Measurements from ENCODE around the gene DAB2IP.
A peak's percentile ranks its signal among the peaks of the same experiment; 100 is the strongest.

DAB2IP gene

GRCh38 chr9:121708768-121709488, 57.5 kb downstream of the DAB2IP start:
- H3K36me3 Mint-ChIP-seq (ENCODE audit: low read depth), result no peaks in the 10 kb centered on the region
- no peaks in the 10 kb centered on the region for H3K9me3 Mint-ChIP-seq
- intact Hi-C loops (cut with micrococcal nuclease), result no loop called here
- no peak overlapping the region for H3K27ac Mint-ChIP-seq
- no peak overlapping the region for H3K4me3 Mint-ChIP-seq
- peaks cover 47% of the 10 kb centered on the region for H3K27me3 Mint-ChIP-seq
- peaks cover 37% of the 10 kb centered on the region for H3K4me1 Mint-ChIP-seq (ENCODE audit: low read depth)

- Mint-ChIP-seq H3K4me3 (no peak overlapping the region), H3K27ac (peak overlapping the region; percentile 42), H3K36me3 (ENCODE audit: low read depth) (no peaks in the 10 kb centered on the region), H3K9me3 (no peaks in the 10 kb centered on the region), H3K27me3 (peaks cover 40% of the 10 kb centered on the region), H3K4me1 (ENCODE audit: low read depth) (peaks cover 37% of the 10 kb centered on the region)
- intact Hi-C loops (cut with micrococcal nuclease), result no loop called here
Observed at GRCh38 chr9:121709798-121710197, 58.4 kb downstream of the DAB2IP start.

- Mint-ChIP-seq H3K9me3 (no peaks in the 10 kb centered on the region), H3K36me3 (ENCODE audit: low read depth) (no peaks in the 10 kb centered on the region), H3K4me3 (no peak overlapping the region), H3K4me1 (ENCODE audit: low read depth) (peaks cover 37% of the 10 kb centered on the region), H3K27ac (peak overlapping the region; percentile 42), H3K27me3 (peaks cover 27% of the 10 kb centered on the region)
- intact Hi-C loops (cut with micrococcal nuclease), result no loop called here
Observed at GRCh38 chr9:121711281-121711680, 59.8 kb downstream of the DAB2IP start.

- H3K4me3 Mint-ChIP-seq, result no peak overlapping the region
- no peak overlapping the region for H3K27ac Mint-ChIP-seq
- H3K9me3 Mint-ChIP-seq, result no peaks in the 10 kb centered on the region
- H3K36me3 Mint-ChIP-seq (ENCODE audit: low read depth), result no peaks in the 10 kb centered on the region
- peaks cover 37% of the 10 kb centered on the region for H3K4me1 Mint-ChIP-seq (ENCODE audit: low read depth)
- peaks cover 25% of the 10 kb centered on the region for H3K27me3 Mint-ChIP-seq
- intact Hi-C loops (cut with micrococcal nuclease), result no loop called here
Observed at GRCh38 chr9:121711797-121712196, 60.4 kb downstream of the DAB2IP start.

DNA sequence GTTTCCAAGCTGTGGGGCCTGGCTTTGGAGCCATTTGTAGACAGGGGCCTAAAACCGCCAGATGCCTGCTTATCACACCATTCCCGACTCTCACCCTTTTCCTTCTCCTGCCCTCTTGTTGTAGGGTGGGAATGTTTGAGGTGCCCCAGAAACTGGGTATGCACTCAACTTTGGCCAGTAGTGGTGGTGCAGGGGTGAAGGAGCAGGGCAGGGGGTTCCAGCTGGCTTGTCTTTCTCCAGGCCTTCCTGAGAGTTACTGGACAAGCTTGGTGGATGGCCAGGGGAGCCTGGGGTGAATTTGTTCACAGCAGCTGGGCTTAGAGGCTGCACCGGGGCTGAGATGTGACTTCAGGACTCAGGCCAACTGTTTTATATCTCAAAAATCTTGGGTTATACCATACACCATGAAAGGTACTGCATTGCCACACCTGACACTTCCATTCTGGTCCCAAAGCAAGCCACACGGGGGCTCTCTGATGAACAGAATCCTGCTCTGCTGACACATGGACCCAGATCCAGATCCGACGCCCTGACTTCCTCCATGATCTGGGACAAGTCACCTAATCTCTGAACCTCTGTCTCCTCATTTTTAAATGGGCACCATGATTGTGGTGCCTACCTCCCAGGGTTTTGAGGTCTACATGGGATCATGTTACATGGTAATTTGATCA, 62.1 kb downstream of the DAB2IP start:
- no peak overlapping the region for H3K27ac Mint-ChIP-seq
- peaks cover 20% of the 10 kb centered on the region for H3K27me3 Mint-ChIP-seq
- no peaks in the 10 kb centered on the region for H3K36me3 Mint-ChIP-seq (ENCODE audit: low read depth)
- no peaks in the 10 kb centered on the region for H3K9me3 Mint-ChIP-seq
- H3K4me3 Mint-ChIP-seq, result no peak overlapping the region
- peaks cover 27% of the 10 kb centered on the region for H3K4me1 Mint-ChIP-seq (ENCODE audit: low read depth)
- intact Hi-C loops (cut with micrococcal nuclease), result no loop called here

- H3K36me3 Mint-ChIP-seq (ENCODE audit: low read depth), result no peaks in the 10 kb centered on the region
- no peak overlapping the region for H3K27ac Mint-ChIP-seq
- peaks cover 27% of the 10 kb centered on the region for H3K4me1 Mint-ChIP-seq (ENCODE audit: low read depth)
- H3K9me3 Mint-ChIP-seq, result no peaks in the 10 kb centered on the region
- no peak overlapping the region for H3K4me3 Mint-ChIP-seq
- peaks cover 22% of the 10 kb centered on the region for H3K27me3 Mint-ChIP-seq
- intact Hi-C loops (cut with micrococcal nuclease), result no loop called here
Observed at GRCh38 chr9:121714075-121714705, 62.8 kb downstream of the DAB2IP start.

GRCh38 chr9:121714873-121715272, 63.4 kb downstream of the DAB2IP start:
- no peaks in the 10 kb centered on the region for H3K9me3 Mint-ChIP-seq
- peaks cover 23% of the 10 kb centered on the region for H3K27me3 Mint-ChIP-seq
- no peak overlapping the region for H3K27ac Mint-ChIP-seq
- H3K4me1 Mint-ChIP-seq (ENCODE audit: low read depth), result peaks cover 27% of the 10 kb centered on the region
- H3K36me3 Mint-ChIP-seq (ENCODE audit: low read depth), result no peaks in the 10 kb centered on the region
- no peak overlapping the region for H3K4me3 Mint-ChIP-seq
- intact Hi-C loops (cut with micrococcal nuclease), result no loop called here

GRCh38 chr9:121717141-121717991, 65.9 kb downstream of the DAB2IP start:
- H3K27ac Mint-ChIP-seq, result no peak overlapping the region
- no peaks in the 10 kb centered on the region for H3K36me3 Mint-ChIP-seq (ENCODE audit: low read depth)
- intact Hi-C loops (cut with micrococcal nuclease), result no loop called here
- no peaks in the 10 kb centered on the region for H3K9me3 Mint-ChIP-seq
- H3K4me1 Mint-ChIP-seq (ENCODE audit: low read depth), result peaks cover 9% of the 10 kb centered on the region
- H3K27me3 Mint-ChIP-seq, result peaks cover 17% of the 10 kb centered on the region
- no peak overlapping the region for H3K4me3 Mint-ChIP-seq

- Mint-ChIP-seq H3K4me1 (ENCODE audit: low read depth) (peaks cover 9% of the 10 kb centered on the region), H3K36me3 (ENCODE audit: low read depth) (no peaks in the 10 kb centered on the region), H3K4me3 (no peak overlapping the region), H3K27ac (no peak overlapping the region), H3K9me3 (no peaks in the 10 kb centered on the region), H3K27me3 (peaks cover 17% of the 10 kb centered on the region)
- intact Hi-C loops (cut with micrococcal nuclease), result no loop called here
Observed at GRCh38 chr9:121718084-121718483, 66.7 kb downstream of the DAB2IP start.

DNA sequence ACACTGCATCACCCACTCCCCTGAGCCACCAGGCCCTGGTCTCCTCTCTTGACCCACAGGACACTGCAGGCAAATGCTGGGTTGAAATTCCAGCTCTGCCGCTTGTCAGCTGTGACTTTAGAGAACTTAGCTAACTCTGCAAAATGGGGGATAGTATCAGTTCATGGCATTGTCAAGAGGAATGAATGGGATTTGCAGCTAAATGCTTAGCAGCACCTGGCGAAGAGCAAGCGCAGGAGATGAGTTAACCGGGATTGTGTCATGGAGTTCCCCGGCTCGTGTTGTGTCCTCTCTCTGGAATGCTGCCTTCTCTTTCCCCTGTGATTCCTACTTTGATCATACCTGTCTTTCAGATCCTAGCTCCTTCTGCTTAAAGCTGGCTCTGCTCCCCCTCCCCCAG, 67.1 kb downstream of the DAB2IP start:
- Mint-ChIP-seq H3K4me3 (no peak overlapping the region), H3K36me3 (ENCODE audit: low read depth) (no peaks in the 10 kb centered on the region), H3K27me3 (peaks cover 19% of the 10 kb centered on the region), H3K4me1 (ENCODE audit: low read depth) (peaks cover 9% of the 10 kb centered on the region), H3K9me3 (no peaks in the 10 kb centered on the region), H3K27ac (no peak overlapping the region)
- intact Hi-C loops (cut with micrococcal nuclease), result no loop called here

DNA sequence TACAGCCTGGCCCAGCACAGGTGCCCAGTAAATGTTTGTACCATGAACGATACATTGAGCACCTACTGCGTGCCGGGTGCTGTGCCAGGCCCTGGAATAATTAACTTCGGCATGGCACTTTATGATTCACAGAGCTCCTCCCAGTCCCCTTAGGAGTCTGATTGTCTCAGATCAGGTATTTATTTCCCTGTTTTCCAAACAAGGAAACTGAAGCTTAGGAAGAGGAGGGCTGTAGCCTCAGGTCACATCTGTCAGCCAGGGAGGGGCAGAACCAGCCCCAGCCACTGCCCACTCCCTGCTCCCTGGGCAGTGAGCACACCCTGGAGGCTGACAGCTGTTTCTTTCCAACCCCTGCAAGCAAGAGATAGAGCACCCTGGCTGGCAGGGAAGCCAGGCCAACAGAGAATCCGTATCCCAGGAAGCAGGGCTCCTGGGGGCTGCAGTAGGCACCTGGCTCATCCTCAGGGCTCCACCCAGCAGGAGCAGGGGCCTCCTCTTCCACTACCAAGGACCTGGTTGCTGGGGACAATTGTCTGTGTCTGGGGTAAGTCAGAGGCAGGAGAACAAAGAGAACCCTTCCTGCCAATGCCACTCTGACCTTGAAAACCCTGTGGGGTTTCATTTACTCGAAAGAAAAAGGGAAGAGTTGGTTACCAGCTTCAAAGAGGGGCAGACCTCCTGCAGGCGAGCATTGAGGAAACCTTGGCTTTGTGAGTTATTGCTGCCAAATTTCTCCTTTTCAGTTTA, 69.0 kb downstream of the DAB2IP start:
- Mint-ChIP-seq H3K27ac (no peak overlapping the region), H3K4me3 (no peak overlapping the region), H3K36me3 (ENCODE audit: low read depth) (no peaks in the 10 kb centered on the region), H3K27me3 (peaks cover 22% of the 10 kb centered on the region), H3K9me3 (no peaks in the 10 kb centered on the region), H3K4me1 (ENCODE audit: low read depth) (peaks cover 9% of the 10 kb centered on the region)
- intact Hi-C loops (cut with micrococcal nuclease), result no loop called here

DNA sequence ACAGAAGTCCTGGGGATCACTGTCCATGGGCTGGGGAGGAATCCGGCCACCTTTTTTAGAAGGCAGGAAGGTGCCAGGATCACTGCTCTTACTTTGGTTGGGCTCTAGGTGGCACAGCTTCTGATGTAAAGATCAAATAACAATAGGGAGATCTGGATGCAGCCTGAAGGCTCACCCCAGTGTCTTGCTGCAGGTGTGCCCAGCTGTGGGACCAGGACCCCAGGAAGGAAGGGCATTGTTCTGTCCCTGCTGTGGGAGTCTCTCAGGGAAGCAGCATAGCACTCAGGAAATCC, 69.6 kb downstream of the DAB2IP start:
- no peaks in the 10 kb centered on the region for H3K9me3 Mint-ChIP-seq
- peaks cover 9% of the 10 kb centered on the region for H3K4me1 Mint-ChIP-seq (ENCODE audit: low read depth)
- no peak overlapping the region for H3K27ac Mint-ChIP-seq
- H3K27me3 Mint-ChIP-seq, result peaks cover 22% of the 10 kb centered on the region
- intact Hi-C loops (cut with micrococcal nuclease), result no loop called here
- H3K4me3 Mint-ChIP-seq, result no peak overlapping the region
- H3K36me3 Mint-ChIP-seq (ENCODE audit: low read depth), result no peaks in the 10 kb centered on the region

GRCh38 chr9:121721770-121722169, 70.3 kb downstream of the DAB2IP start:
- H3K27me3 Mint-ChIP-seq, result peaks cover 22% of the 10 kb centered on the region
- no peak overlapping the region for H3K4me3 Mint-ChIP-seq
- peaks cover 9% of the 10 kb centered on the region for H3K4me1 Mint-ChIP-seq (ENCODE audit: low read depth)
- intact Hi-C loops (cut with micrococcal nuclease), result no loop called here
- H3K36me3 Mint-ChIP-seq (ENCODE audit: low read depth), result no peaks in the 10 kb centered on the region
- no peak overlapping the region for H3K27ac Mint-ChIP-seq
- H3K9me3 Mint-ChIP-seq, result no peaks in the 10 kb centered on the region

All from dendritic cell treated with granulocyte-macrophage colony-stimulating factor and Interleukin-4, amounts not matched to agents 40 ng/mL and 50 ng/mL, for 4 days (primary cell).